Suprapubic skin (tissue), 3 donors: ENCODE measurements around the gene ERVV-1.

Experiments
- POLR2AphosphoS5 ChIP-seq, 3 donors: sonication (generic); formaldehyde crosslinking; IDR thresholded peaks; one replicate each; pipeline ENCODE4 v1.6.1; 2017; ENCODE audit warnings: antibody characterized with exemption in 3 of 3
- TF ChIP-seq, protein P1 (sequence below), 2 donors: fragments of 200-600 bp in 1 of 2; fragments of 450-650 bp in 1 of 2; sonication (generic) in 1 of 2; IDR thresholded peaks; one replicate each; pipeline ENCODE4 v1.5.1; 2016 to 2019; ENCODE audit warnings: antibody characterized with exemption in 2 of 2, mild to moderate bottlenecking in 1 of 2, moderate library complexity in 1 of 2

DNA sequence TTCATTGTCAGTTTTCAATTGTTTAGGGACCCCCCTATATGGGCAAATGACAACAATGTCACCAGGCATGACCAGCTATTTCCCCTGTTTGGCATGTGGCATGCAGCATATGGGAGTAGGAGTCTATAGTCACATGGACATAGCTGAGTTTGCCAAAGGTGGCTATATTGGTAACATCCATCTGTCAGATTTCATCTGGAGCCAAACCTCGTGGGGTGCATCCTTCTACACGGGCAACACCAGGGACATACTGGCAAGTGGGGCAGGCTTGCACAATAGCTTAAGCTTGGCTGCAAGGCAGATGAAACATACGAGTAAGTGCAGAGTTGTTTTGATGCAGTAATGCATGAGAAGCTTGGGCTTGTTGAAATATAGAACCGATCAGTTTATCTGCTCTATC, 26.5 kb upstream of the ERVV-1 start:
- TF ChIP-seq, protein P1, sequence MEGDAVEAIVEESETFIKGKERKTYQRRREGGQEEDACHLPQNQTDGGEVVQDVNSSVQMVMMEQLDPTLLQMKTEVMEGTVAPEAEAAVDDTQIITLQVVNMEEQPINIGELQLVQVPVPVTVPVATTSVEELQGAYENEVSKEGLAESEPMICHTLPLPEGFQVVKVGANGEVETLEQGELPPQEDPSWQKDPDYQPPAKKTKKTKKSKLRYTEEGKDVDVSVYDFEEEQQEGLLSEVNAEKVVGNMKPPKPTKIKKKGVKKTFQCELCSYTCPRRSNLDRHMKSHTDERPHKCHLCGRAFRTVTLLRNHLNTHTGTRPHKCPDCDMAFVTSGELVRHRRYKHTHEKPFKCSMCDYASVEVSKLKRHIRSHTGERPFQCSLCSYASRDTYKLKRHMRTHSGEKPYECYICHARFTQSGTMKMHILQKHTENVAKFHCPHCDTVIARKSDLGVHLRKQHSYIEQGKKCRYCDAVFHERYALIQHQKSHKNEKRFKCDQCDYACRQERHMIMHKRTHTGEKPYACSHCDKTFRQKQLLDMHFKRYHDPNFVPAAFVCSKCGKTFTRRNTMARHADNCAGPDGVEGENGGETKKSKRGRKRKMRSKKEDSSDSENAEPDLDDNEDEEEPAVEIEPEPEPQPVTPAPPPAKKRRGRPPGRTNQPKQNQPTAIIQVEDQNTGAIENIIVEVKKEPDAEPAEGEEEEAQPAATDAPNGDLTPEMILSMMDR (IDR thresholded peaks at IDR 0.05): no peak
- TF ChIP-seq POLR2AphosphoS5 (IDR thresholded peaks at IDR 0.05): no peak
